ENCODE results near the gene MYO9B. TPM values are rescaled to one million over a fixed set of nuclear protein-coding genes. Genes with fewer than 3 reads are reported as not detected.
A peak's percentile ranks its signal among the peaks of the same experiment; 100 is the strongest.

The MYO9B gene
- polyA plus RNA-seq, 3 donors, result 5.9 to 366 (median 7.5) TPM

DNA sequence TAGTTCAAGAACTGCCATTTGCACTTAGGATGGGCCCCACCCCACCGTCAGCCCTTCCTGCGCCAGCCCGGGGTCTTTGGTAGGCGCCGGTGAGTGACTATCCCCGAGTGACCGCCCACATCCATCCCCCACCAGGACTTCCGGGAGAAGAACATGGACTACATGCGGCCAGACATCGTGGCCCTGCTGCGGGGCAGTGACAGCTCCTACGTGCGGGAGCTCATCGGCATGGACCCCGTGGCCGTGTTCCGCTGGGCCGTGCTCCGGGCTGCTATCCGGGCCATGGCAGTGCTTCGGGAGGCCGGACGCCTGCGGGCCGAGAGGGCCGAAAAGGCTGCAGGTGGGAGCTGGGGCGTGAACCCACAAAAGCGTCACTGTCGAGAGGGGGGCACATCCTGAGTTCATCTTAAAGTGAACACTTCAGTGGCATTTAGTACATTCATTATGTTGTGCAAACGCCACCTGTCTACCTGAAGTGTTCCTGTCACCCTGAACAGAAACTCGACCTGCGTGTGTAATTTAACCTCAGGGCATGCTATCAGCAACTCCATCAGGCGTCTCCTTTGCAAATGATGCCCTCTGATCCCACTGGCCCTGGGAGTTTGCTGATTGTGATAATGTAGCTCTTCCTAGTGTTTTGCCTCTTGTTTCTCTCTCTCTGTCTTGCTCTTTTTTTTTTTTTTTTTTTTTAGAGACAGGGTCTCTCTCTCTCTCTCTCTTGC is 97.2 kb downstream of the MYO9B start:
- Mint-ChIP-seq H3K4me1 (peaks cover 9% of the 10 kb centered on the region), H3K36me3 (peaks cover 76 to 97% of the 10 kb centered on the region in 2 donors), H3K4me3 (no peak overlapping the region), H3K27me3 (ENCODE audit: low read depth in 3 of 3) (peaks cover 0 to 2% (median 0%) of the 10 kb centered on the region in 3 donors), H3K9me3 (peaks cover 0 to 2% (median 0%) of the 10 kb centered on the region in 7 donors), H3K27ac (peak overlapping the region; percentile 69 to 93 (median 86))
- Histone ChIP-seq H3K4me1 (ENCODE audit: control insufficient read depth in 1 of 2, insufficient read depth in 2 of 2, low read length in 2 of 2) (peaks cover 10 to 15% of the 10 kb centered on the region in 2 donors), H3K4me3 (replicated peaks in 1 of 3; ENCODE audit: low read depth in 2 of 3, low read length in 3 of 3) (no peak overlapping the region), H3K79me2 (ENCODE audit: insufficient read depth, low read length) (peaks cover 8% of the 10 kb centered on the region), H4K20me1 (ENCODE audit: insufficient read depth, low read length) (peaks cover 31% of the 10 kb centered on the region), H3K36me3 (replicated peaks in 1 of 2; ENCODE audit: control insufficient read depth in 1 of 2, insufficient read depth in 2 of 2, low read length in 2 of 2) (peaks cover 90 to 99% of the 10 kb centered on the region in 2 donors), H3K9me3 (replicated peaks in 1 of 2; ENCODE audit: control insufficient read depth in 1 of 2, insufficient read depth in 1 of 2, low read length in 2 of 2) (no peaks in the 10 kb centered on the region), H3K9ac (ENCODE audit: insufficient read depth, low read length, poor library complexity, severe bottlenecking) (no peak overlapping the region), H3K4me2 (replicated peaks; ENCODE audit: extremely low read depth, low read length, poor library complexity, severe bottlenecking) (no peak overlapping the region), H2AFZ (ENCODE audit: insufficient read depth, low read depth, low read length, poor library complexity, severe bottlenecking) (no peak overlapping the region), H3K27ac (ENCODE audit: low read depth in 1 of 2, low read length in 2 of 2) (peak overlapping the region; percentile 50 to 78), H3K27me3 (ENCODE audit: control insufficient read depth in 2 of 2, insufficient read depth in 2 of 2, low read length in 2 of 2) (no peaks in the 10 kb centered on the region)
- TF ChIP-seq, protein P1, sequence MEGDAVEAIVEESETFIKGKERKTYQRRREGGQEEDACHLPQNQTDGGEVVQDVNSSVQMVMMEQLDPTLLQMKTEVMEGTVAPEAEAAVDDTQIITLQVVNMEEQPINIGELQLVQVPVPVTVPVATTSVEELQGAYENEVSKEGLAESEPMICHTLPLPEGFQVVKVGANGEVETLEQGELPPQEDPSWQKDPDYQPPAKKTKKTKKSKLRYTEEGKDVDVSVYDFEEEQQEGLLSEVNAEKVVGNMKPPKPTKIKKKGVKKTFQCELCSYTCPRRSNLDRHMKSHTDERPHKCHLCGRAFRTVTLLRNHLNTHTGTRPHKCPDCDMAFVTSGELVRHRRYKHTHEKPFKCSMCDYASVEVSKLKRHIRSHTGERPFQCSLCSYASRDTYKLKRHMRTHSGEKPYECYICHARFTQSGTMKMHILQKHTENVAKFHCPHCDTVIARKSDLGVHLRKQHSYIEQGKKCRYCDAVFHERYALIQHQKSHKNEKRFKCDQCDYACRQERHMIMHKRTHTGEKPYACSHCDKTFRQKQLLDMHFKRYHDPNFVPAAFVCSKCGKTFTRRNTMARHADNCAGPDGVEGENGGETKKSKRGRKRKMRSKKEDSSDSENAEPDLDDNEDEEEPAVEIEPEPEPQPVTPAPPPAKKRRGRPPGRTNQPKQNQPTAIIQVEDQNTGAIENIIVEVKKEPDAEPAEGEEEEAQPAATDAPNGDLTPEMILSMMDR (IDR thresholded peaks at IDR 0.05), result no peak
- WGBS (ENCODE audit: insufficient coverage), result 93% methylated on average over 25 of the region's 33 CpGs
- intact Hi-C loops (cut with micrococcal nuclease), result loop anchor here in 1 of 2 donors (5.0 kb wide), 1 partner anchor 60 kb away; no protein-coding TSS in a partner anchor
- no peak for DNase-seq

DNA sequence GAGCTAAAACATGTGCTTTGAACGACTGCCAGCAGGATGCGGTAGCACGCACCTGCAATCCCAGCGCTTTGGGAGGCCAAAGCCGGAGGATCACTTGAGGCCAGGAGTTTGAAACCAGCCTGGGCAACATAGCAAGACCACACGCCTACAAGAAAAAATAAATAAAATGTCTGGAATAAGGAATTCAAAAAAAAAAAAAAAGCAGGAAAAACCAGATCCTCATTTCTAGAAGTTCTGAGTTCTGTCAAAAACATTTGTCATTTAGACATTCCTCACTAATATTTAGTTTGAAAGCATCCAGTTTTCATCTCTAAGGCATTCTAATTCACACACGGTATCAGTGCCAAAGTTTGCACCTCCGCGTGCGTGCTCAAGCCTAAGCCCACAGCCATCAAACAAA is 102.7 kb downstream of the MYO9B start:
- no peaks in the 10 kb centered on the region for H3K79me2 ChIP-seq (ENCODE audit: insufficient read depth, low read length)
- TF ChIP-seq, protein P1 (IDR thresholded peaks at IDR 0.05), result no peak
- no peaks in the 10 kb centered on the region for H3K9me3 ChIP-seq (replicated peaks in 1 of 2; ENCODE audit: control insufficient read depth in 1 of 2, insufficient read depth in 1 of 2, low read length in 2 of 2)
- no peak for DNase-seq
- no peak overlapping the region for H3K27ac Mint-ChIP-seq
- H3K4me1 Mint-ChIP-seq, result peaks cover 19% of the 10 kb centered on the region
- 98% methylated on average over 5 of the region's 10 CpGs for WGBS (ENCODE audit: insufficient coverage)
- peaks cover 13% of the 10 kb centered on the region for H4K20me1 ChIP-seq (ENCODE audit: insufficient read depth, low read length)
- peaks cover 76 to 85% of the 10 kb centered on the region in 2 donors for H3K36me3 ChIP-seq (replicated peaks in 1 of 2; ENCODE audit: control insufficient read depth in 1 of 2, insufficient read depth in 2 of 2, low read length in 2 of 2)
- intact Hi-C loops (cut with micrococcal nuclease), result no loop called here
- H3K4me3 ChIP-seq (replicated peaks in 1 of 3; ENCODE audit: low read depth in 2 of 3, low read length in 3 of 3), result no peak overlapping the region
- peaks cover 57 to 88% of the 10 kb centered on the region in 2 donors for H3K36me3 Mint-ChIP-seq
- no peak overlapping the region for H2AFZ ChIP-seq (ENCODE audit: insufficient read depth, low read depth, low read length, poor library complexity, severe bottlenecking)
- H3K9me3 Mint-ChIP-seq, result no peaks in the 10 kb centered on the region
- no peaks in the 10 kb centered on the region for H3K27me3 ChIP-seq (ENCODE audit: control insufficient read depth in 2 of 2, insufficient read depth in 2 of 2, low read length in 2 of 2)
- no peak overlapping the region for H3K4me2 ChIP-seq (replicated peaks; ENCODE audit: extremely low read depth, low read length, poor library complexity, severe bottlenecking)
- H3K4me1 ChIP-seq (ENCODE audit: control insufficient read depth in 1 of 2, insufficient read depth in 2 of 2, low read length in 2 of 2), result peaks cover 13 to 20% of the 10 kb centered on the region in 2 donors
- no peak overlapping the region for H3K4me3 Mint-ChIP-seq
- no peak overlapping the region for H3K9ac ChIP-seq (ENCODE audit: insufficient read depth, low read length, poor library complexity, severe bottlenecking)
- H3K27ac ChIP-seq (ENCODE audit: low read depth in 1 of 2, low read length in 2 of 2), result no peak overlapping the region
- H3K27me3 Mint-ChIP-seq (ENCODE audit: low read depth in 3 of 3), result no peaks in the 10 kb centered on the region

Measured in CD14-positive monocyte (primary cell).